H9 (cell line): ENCODE data around the gene STX7. TPM values are rescaled to one million over a fixed set of nuclear protein-coding genes. Genes with fewer than 3 reads are reported as not detected.

Experiments
- DNase-seq: peaks from one replicate; pipeline ENCODE4 v3.0.0-alpha.2; 2017
- H2AFZ ChIP-seq: one replicate; pipeline ENCODE4 v1.6.1; 2013; ENCODE audit warnings: mild to moderate bottlenecking, low read length, control low read depth, moderate library complexity
- H2AK5ac ChIP-seq: 2 replicates; pipeline ENCODE4 v1.6.1; 2013; ENCODE audit warnings: low read length, control low read depth, mixed read lengths; ENCODE audit not compliant: insufficient read length
- H2BK120ac ChIP-seq: one replicate; pipeline ENCODE4 v1.6.1; 2013; ENCODE audit warnings: low read depth, mild to moderate bottlenecking, low read length, control low read depth, inconsistent platforms; ENCODE audit not compliant: poor library complexity, severe bottlenecking
- H2BK12ac ChIP-seq: 2 replicates; pipeline ENCODE4 v1.6.1; 2013; ENCODE audit warnings: low read length, control low read depth, mixed read lengths, low read depth; ENCODE audit not compliant: insufficient read length
- H2BK15ac ChIP-seq: 2 replicates; pipeline ENCODE4 v1.6.1; 2013; ENCODE audit warnings: low read depth, low read length, control low read depth
- H2BK20ac ChIP-seq: one replicate; pipeline ENCODE4 v1.6.1; 2013; ENCODE audit warnings: low read depth, mild to moderate bottlenecking, low read length, control low read depth, inconsistent platforms; ENCODE audit not compliant: poor library complexity, severe bottlenecking
- H2BK5ac ChIP-seq: 2 replicates; pipeline ENCODE4 v1.6.1; 2013; ENCODE audit warnings: low read length, control low read depth, mixed read lengths; ENCODE audit not compliant: insufficient read length
- H3K14ac ChIP-seq: 2 replicates; pipeline ENCODE4 v1.6.1; 2013; ENCODE audit warnings: low read length, control low read depth; ENCODE audit not compliant: insufficient read depth
- H3K18ac ChIP-seq: 2 replicates; pipeline ENCODE4 v1.6.1; 2013; ENCODE audit warnings: low read depth, mild to moderate bottlenecking, mixed read lengths, low read length, control low read depth; ENCODE audit not compliant: insufficient read length
- H3K23ac ChIP-seq: 2 replicates; pipeline ENCODE4 v1.6.1; 2013; ENCODE audit warnings: low read length, control low read depth, mixed read lengths, low read depth; ENCODE audit not compliant: insufficient read length
- H3K23me2 ChIP-seq: 2 replicates; pipeline ENCODE4 v1.6.1; 2013; ENCODE audit warnings: low read depth, mild to moderate bottlenecking, mixed read lengths, low read length, control low read depth; ENCODE audit not compliant: insufficient read length, poor library complexity, severe bottlenecking
- H3K27ac ChIP-seq: 2 replicates; pipeline ENCODE4 v1.5.1; 2013; ENCODE audit warnings: low read length, control low read depth, mixed read lengths, low read depth; ENCODE audit not compliant: insufficient read length
- H3K27me3 ChIP-seq: 2 replicates; pipeline ENCODE4 v1.6.1; 2013; ENCODE audit warnings: low read length, control low read depth, inconsistent platforms; ENCODE audit not compliant: insufficient read depth
- H3K4ac ChIP-seq: 2 replicates; pipeline ENCODE4 v1.6.1; 2013; ENCODE audit warnings: low read depth, mild to moderate bottlenecking, control low read depth, inconsistent platforms, low read length, moderate library complexity
- H3K4me1 ChIP-seq: 2 replicates; pipeline ENCODE4 v1.6.1; 2013; ENCODE audit warnings: low read length, control low read depth, inconsistent platforms; ENCODE audit not compliant: insufficient read depth
- H3K4me2 ChIP-seq: 2 replicates; pipeline ENCODE4 v1.6.1; 2013; ENCODE audit warnings: low read length, control low read depth, mixed read lengths; ENCODE audit not compliant: insufficient read length, insufficient read depth
- H3K56ac ChIP-seq: 2 replicates; pipeline ENCODE4 v1.6.1; 2013; ENCODE audit warnings: low read depth, mild to moderate bottlenecking, mixed read lengths, low read length, control low read depth; ENCODE audit not compliant: insufficient read length
- H3K79me1 ChIP-seq: 2 replicates; pipeline ENCODE4 v1.6.1; 2013; ENCODE audit warnings: low read depth, mild to moderate bottlenecking, moderate library complexity, low read length, control low read depth, inconsistent platforms; ENCODE audit not compliant: insufficient read depth, poor library complexity, severe bottlenecking
- H3K79me2 ChIP-seq: 2 replicates; pipeline ENCODE4 v1.6.1; 2013; ENCODE audit warnings: low read length, control low read depth, inconsistent platforms; ENCODE audit not compliant: insufficient read depth
- H3K9ac ChIP-seq: 2 replicates; pipeline ENCODE4 v1.6.1; 2013; ENCODE audit warnings: low read length, control low read depth, mixed read lengths; ENCODE audit not compliant: insufficient read length; ENCODE audit errors: extremely low read depth
- H3K9me3 ChIP-seq: one replicate; pipeline ENCODE4 v1.6.1; 2013; ENCODE audit warnings: low read depth, low read length, inconsistent platforms; ENCODE audit not compliant: control insufficient read depth
- H3T11ph ChIP-seq: one replicate; pipeline ENCODE4 v1.6.1; 2013; ENCODE audit warnings: mild to moderate bottlenecking, low read length, control low read depth, inconsistent platforms
- H4K20me1 ChIP-seq: one replicate; pipeline ENCODE4 v1.6.1; 2013; ENCODE audit not compliant: control insufficient read depth, insufficient read length, insufficient read depth
- H4K5ac ChIP-seq: 2 replicates; pipeline ENCODE4 v1.6.1; 2013; ENCODE audit warnings: low read depth, mild to moderate bottlenecking, mixed read lengths, low read length, control low read depth; ENCODE audit not compliant: insufficient read length
- H4K8ac ChIP-seq: replicated peaks from 2 replicates; pipeline ENCODE4 v1.6.1; 2013; ENCODE audit warnings: low read length, control low read depth, mixed read lengths, low read depth; ENCODE audit not compliant: insufficient read length
- H4K91ac ChIP-seq: 2 replicates; pipeline ENCODE4 v1.6.1; 2013; ENCODE audit warnings: low read depth, mild to moderate bottlenecking, moderate library complexity, mixed read lengths, low read length, control low read depth; ENCODE audit not compliant: insufficient read length
- H3K27ac Mint-ChIP-seq, 3 experiments: 2 replicates in 2 of 3; 3 replicates in 1 of 3; pipeline ENCODE4 v1.8.0; 2020 to 2021; ENCODE audit warnings: mixed read lengths in 3 of 3, mild to moderate bottlenecking in 1 of 3, moderate library complexity in 1 of 3
- H3K27me3 Mint-ChIP-seq: 2 replicates; pipeline ENCODE4 v1.8.0; 2021; ENCODE audit warnings: low read depth, mild to moderate bottlenecking, moderate library complexity, mixed read lengths
- H3K36me3 Mint-ChIP-seq, 3 experiments: 2 replicates in 2 of 3; 3 replicates in 1 of 3; pipeline ENCODE4 v1.8.0; 2020 to 2021; ENCODE audit warnings: low read depth in 3 of 3, mixed read lengths in 3 of 3; ENCODE audit not compliant: insufficient read depth in 1 of 3
- H3K4me1 Mint-ChIP-seq, 2 experiments: 2 replicates each; pipeline ENCODE4 v1.8.0; 2020; ENCODE audit warnings: mixed read lengths in 2 of 2
- H3K4me3 Mint-ChIP-seq, 2 experiments: 2 replicates in 1 of 2; 3 replicates in 1 of 2; pipeline ENCODE4 v1.8.0; 2020 to 2021; ENCODE audit warnings: mild to moderate bottlenecking in 2 of 2, mixed read lengths in 2 of 2, moderate library complexity in 1 of 2
- H3K9me3 Mint-ChIP-seq, 2 experiments: 2 replicates in 1 of 2; 3 replicates in 1 of 2; pipeline ENCODE4 v1.8.0; 2020; ENCODE audit warnings: mild to moderate bottlenecking in 2 of 2, mixed read lengths in 2 of 2, moderate library complexity in 1 of 2
- WGBS: extraction: QIAGEN DNeasy Blood & Tissue Kit; methylation state at CpG from one replicate; pipeline ENCODE4 v1.1.7; 2013; ENCODE audit warnings: missing lambda C conversion rate, low lambda C conversion rate, mixed read lengths; ENCODE audit not compliant: insufficient read length; ENCODE audit errors: extremely low coverage; 5-methylcytosine and 5-hydroxymethylcytosine counted together
- total RNA-seq: library from RNA; stranded (reverse); gene quantifications from 2 replicates; pipeline ENCODE4 v1.2.1, GENCODE V29; 2021
- TF ChIP-seq, protein P1 (sequence below): fragments of 200-600 bp; sonication (generic); conservative IDR thresholded peaks from 3 replicates; pipeline ENCODE4 v1.8.0; 2021; ENCODE audit warnings: antibody characterized with exemption, mild to moderate bottlenecking

Gene STX7
- total RNA-seq, 1 experiment from 2014 or later = 30.0 TPM

DNA sequence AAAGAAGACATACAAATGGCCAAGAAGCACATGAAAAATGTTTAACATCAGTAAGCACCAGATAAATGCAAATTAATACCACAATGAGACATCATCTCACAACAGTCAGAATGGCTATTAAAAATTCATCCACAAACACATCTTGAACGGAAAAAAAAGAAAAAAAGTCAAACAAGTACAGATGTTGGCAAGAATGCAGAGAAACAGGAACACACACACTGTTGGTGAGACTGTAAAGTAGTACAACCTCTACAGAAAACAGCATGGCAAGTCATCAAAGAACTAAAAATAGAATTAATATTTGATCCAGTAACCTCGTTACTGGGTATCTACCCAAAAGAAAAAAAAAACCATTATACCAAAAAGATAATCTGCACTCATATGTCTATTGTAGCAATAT lies 6.5 kb downstream of the STX7 start:
- no peak overlapping the region for H2BK12ac ChIP-seq
- TF ChIP-seq, protein P1, sequence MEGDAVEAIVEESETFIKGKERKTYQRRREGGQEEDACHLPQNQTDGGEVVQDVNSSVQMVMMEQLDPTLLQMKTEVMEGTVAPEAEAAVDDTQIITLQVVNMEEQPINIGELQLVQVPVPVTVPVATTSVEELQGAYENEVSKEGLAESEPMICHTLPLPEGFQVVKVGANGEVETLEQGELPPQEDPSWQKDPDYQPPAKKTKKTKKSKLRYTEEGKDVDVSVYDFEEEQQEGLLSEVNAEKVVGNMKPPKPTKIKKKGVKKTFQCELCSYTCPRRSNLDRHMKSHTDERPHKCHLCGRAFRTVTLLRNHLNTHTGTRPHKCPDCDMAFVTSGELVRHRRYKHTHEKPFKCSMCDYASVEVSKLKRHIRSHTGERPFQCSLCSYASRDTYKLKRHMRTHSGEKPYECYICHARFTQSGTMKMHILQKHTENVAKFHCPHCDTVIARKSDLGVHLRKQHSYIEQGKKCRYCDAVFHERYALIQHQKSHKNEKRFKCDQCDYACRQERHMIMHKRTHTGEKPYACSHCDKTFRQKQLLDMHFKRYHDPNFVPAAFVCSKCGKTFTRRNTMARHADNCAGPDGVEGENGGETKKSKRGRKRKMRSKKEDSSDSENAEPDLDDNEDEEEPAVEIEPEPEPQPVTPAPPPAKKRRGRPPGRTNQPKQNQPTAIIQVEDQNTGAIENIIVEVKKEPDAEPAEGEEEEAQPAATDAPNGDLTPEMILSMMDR = no peak
- no peak overlapping the region for H2AFZ ChIP-seq
- no peak overlapping the region for H3K14ac ChIP-seq
- H4K5ac ChIP-seq = no peak overlapping the region
- peaks cover 5% of the 10 kb centered on the region for H3K79me1 ChIP-seq
- peaks cover 0 to 15% (median 13%) of the 10 kb centered on the region in 3 experiments; a peak in 5 of 7 replicates for H3K36me3 Mint-ChIP-seq
- H2BK120ac ChIP-seq = no peak overlapping the region
- no peaks in the 10 kb centered on the region for H3K27me3 Mint-ChIP-seq
- H4K8ac ChIP-seq = no peak overlapping the region
- peaks cover 4% of the 10 kb centered on the region; the same call in 1 of the 2 replicates for H3K79me2 ChIP-seq
- no peak overlapping the region for H3K23ac ChIP-seq
- H3K18ac ChIP-seq = no peak overlapping the region
- H3K9me3 ChIP-seq = no peaks in the 10 kb centered on the region
- H3K27me3 ChIP-seq = no peaks in the 10 kb centered on the region
- H3T11ph ChIP-seq = no peak overlapping the region
- H4K20me1 ChIP-seq = no peaks in the 10 kb centered on the region
- H3K9me3 Mint-ChIP-seq = no peaks in the 10 kb centered on the region
- DNase-seq = no peak
- no peak overlapping the region for H3K4me3 Mint-ChIP-seq
- H3K9ac ChIP-seq = no peak overlapping the region
- no peak overlapping the region for H2BK5ac ChIP-seq
- no peak overlapping the region for H2AK5ac ChIP-seq
- H3K4me2 ChIP-seq = no peak overlapping the region
- no peaks in the 10 kb centered on the region; the same call in 1 of the 2 replicates for H3K4me1 ChIP-seq
- no peak overlapping the region for H3K4ac ChIP-seq
- no peak overlapping the region for H3K56ac ChIP-seq
- H2BK15ac ChIP-seq = no peak overlapping the region
- H3K23me2 ChIP-seq = no peaks in the 10 kb centered on the region
- no peak overlapping the region for H3K27ac Mint-ChIP-seq
- peaks cover 9 to 17% of the 10 kb centered on the region in 2 experiments for H3K4me1 Mint-ChIP-seq
- H4K91ac ChIP-seq = no peak overlapping the region
- no peak overlapping the region for H3K27ac ChIP-seq
- no CpG with 5 or more reads among the region's 2 CpGs for WGBS
- H2BK20ac ChIP-seq = no peak overlapping the region
